GM18867 (cell line): ENCODE data around the gene GAS7.

Source experiments
- ATAC-seq: cut with Tn5 transposase; IDR thresholded peaks from one replicate; pipeline ENCODE4 v1.9.1; 2021; ENCODE audit warnings: mild to moderate bottlenecking, moderate library complexity; ENCODE audit not compliant: unreplicated experiment

Gene GAS7

GRCh38 chr17:9987779-9988585 lies 210.4 kb downstream of the GAS7 start:
- ATAC-seq: no peak

GRCh38 chr17:9986754-9987382 lies 211.5 kb downstream of the GAS7 start:
- ATAC-seq: no peak

- ATAC-seq: no peak
Observed at GRCh38 chr17:9985646-9986045, 212.8 kb downstream of the GAS7 start.

GRCh38 chr17:9984768-9985167 lies 213.6 kb downstream of the GAS7 start:
- ATAC-seq: no peak

DNA sequence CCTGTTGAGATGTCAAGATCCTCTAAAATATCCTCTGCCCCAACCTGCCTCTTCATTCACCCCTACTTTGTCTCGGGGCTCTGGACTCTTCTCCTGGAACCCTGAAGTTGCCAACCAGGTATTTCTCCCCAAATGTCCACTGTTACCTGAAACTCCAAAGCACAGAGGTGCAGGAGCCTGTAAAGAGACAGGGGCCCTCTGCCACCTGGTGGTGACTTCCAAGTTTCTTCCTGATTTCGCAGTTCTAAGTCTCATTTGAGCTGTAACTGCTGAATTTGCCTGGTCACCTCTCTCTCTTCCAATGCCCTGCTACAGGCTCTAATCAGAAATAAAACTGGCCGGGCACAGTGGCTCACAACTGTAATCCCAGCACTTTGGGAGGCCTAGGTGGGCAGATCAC lies 216.2 kb downstream of the GAS7 start:
- no peak for ATAC-seq

GRCh38 chr17:9981344-9981915 lies 217.0 kb downstream of the GAS7 start:
- no peak for ATAC-seq

- ATAC-seq: no peak
Observed at GRCh38 chr17:9979463-9979995, 218.9 kb downstream of the GAS7 start.

DNA sequence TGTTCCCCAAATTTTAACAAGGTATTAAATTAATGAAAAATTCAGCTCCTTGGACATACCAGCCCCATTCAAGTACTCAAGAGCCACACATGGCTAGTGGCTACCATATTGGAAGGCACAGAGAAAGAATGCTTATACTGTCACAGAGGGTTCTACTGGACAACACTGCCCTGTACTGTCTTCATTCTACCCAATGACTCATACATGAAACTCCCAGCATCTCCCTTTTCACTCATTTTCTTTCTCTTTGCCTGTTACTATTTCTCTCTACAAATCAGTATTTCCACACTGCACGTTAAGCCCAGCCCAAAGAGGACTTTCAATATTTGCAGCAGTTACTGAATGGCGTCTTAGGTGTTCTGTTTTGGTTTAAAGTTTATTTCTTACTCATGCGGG lies 221.2 kb downstream of the GAS7 start:
- no peak for ATAC-seq

- ATAC-seq: no peak
Observed at GRCh38 chr17:9976283-9977179, 221.9 kb downstream of the GAS7 start.

GRCh38 chr17:9974448-9975381 lies 223.7 kb downstream of the GAS7 start:
- no peak for ATAC-seq

DNA sequence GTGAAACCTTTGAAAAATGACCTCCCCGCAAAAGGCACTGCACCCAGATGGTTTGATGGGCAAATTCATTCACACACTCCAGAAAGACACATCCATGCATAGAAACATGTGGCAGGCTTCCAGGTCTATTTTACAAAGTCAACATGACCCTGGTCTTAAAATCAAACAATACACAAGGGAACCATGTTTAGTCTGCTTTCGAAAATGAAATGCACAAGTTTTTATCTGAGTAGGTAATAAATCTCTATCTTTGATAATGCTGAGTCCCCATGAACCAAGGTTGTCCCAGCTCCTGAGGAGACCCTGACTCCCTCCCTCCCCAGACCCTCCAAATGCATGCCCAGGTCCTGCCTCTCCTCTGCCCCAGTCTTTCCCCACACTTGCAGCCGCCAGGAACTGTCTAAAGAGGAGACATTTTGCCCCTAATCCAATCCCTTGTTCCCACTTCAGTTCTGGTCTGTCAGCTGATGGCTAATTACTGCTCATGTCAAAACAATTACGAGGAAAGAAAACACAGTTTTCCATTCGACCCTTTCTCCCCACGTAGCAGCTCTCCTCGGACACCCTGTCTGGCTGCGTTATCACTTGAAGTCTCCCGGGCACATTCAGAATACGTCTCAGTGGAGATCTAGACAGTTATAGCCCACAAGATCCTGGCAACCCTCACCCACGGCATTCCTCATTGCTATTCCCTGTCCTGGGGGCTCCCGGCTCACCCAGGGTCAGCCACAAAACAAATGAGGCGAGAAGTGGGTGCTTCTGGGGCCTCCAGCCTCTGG lies 224.5 kb downstream of the GAS7 start:
- ATAC-seq: no peak

DNA sequence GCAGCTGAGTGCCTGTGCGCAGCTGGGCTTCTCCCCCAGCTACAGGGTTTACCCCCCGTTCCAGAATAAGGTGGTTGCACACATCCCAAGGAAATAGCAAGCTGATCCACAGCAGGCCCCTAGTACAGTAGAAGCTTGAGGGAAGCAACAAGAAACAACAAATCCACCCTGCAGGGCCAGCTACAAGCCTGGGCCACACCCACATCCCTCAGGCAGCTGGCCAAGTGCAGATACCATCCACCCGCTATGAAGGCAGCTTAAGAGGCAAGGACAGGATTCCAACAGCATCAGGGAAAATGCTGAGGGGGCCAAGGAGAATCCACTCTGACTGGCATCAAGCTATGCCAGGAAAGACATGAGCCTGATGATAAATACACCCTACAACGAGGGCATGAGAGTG lies 226.4 kb downstream of the GAS7 start:
- no peak for ATAC-seq

GRCh38 chr17:9969301-9969935 lies 229.0 kb downstream of the GAS7 start:
- no peak for ATAC-seq

- ATAC-seq: no peak
Observed at GRCh38 chr17:9968881-9969280, 229.5 kb downstream of the GAS7 start.

DNA sequence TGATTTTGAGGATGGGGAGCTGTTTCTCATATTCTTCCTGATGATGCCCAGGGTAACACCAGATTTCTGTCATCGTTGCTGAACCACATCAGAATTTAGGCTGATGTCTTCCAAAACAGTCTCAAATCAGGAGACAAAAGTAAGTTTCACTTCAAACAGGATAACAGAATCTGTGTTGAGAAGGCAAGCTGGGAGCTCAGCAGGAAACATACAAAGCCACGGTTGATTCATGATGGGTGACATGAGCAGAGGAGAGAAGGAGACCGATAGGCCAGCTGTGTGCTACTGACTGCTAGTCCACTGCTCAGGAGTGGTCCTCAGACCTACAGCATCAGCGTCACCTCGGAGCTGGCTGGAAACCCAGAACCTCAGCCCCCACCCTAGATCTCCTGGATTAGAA lies 230.4 kb downstream of the GAS7 start:
- no peak for ATAC-seq

GRCh38 chr17:9959377-9959981 lies 238.9 kb downstream of the GAS7 start:
- no peak for ATAC-seq

- no peak for ATAC-seq
Observed at GRCh38 chr17:9958586-9959281, 239.7 kb downstream of the GAS7 start.

GRCh38 chr17:9957244-9957643 lies 241.2 kb downstream of the GAS7 start:
- ATAC-seq: no peak
